ENCODE data around the gene SETD4.
"Not testable (repeated sequence)": the region's sequence is repeated elsewhere in the genome, so short reads cannot be mapped to it uniquely, and the experiment has no call there.

SETD4 gene

GRCh38 chr21:36077758-36078157 is 17.4 kb upstream of the SETD4 start:
- DNase-seq: no peak

- DNase-seq: no peak
These were observed 16.7 kb upstream of the SETD4 start for GRCh38 chr21:36076878-36077655.

- DNase-seq: no peak
These were observed 15.6 kb upstream of the SETD4 start for GRCh38 chr21:36075953-36076352.

GRCh38 chr21:36075171-36075570 is 14.8 kb upstream of the SETD4 start:
- DNase-seq: no peak

- not testable (repeated sequence) for DNase-seq
These were observed 13.6 kb upstream of the SETD4 start for GRCh38 chr21:36073911-36074310.

- no peak for DNase-seq
These were observed 12.9 kb upstream of the SETD4 start for GRCh38 chr21:36073181-36073580.

GRCh38 chr21:36072453-36073162 is 12.3 kb upstream of the SETD4 start:
- no peak for DNase-seq

- no peak for DNase-seq
These were observed 10.7 kb upstream of the SETD4 start for GRCh38 chr21:36070999-36071398.

GRCh38 chr21:36069713-36070583 is 9.6 kb upstream of the SETD4 start, which contains the start of gene CBR1:
CBR1 (plus strand) TSS chr21:36070024; CDS start chr21:36070116, 92 bp downstream.
- DNase-seq: peak; percentile 92

- no peak for DNase-seq
These were observed 8.5 kb upstream of the SETD4 start for GRCh38 chr21:36068748-36069398.

GRCh38 chr21:36065497-36066036 is 5.2 kb upstream of the SETD4 start:
- no peak for DNase-seq

GRCh38 chr21:36064085-36064460 is 3.7 kb upstream of the SETD4 start:
- DNase-seq: no peak

GRCh38 chr21:36063375-36064084 is 3.2 kb upstream of the SETD4 start:
- no peak for DNase-seq

GRCh38 chr21:36061445-36061844 is 1.1 kb upstream of the SETD4 start:
- no peak for DNase-seq

GRCh38 chr21:36059823-36060158 is 535 bp downstream of the SETD4 start:
- peak; percentile 49 for DNase-seq

- DNase-seq: no peak
These were observed 4.8 kb downstream of the SETD4 start for GRCh38 chr21:36055551-36055950.

- DNase-seq: no peak
These were observed 6.6 kb downstream of the SETD4 start for GRCh38 chr21:36053715-36054062.

GRCh38 chr21:36052860-36053714 is 7.2 kb downstream of the SETD4 start:
- no peak for DNase-seq

GRCh38 chr21:36048357-36048756 is 12.0 kb downstream of the SETD4 start:
- no peak for DNase-seq

- no peak for DNase-seq
These were observed 13.2 kb downstream of the SETD4 start for GRCh38 chr21:36047139-36047538.

GRCh38 chr21:36045993-36046392 is 14.3 kb downstream of the SETD4 start:
- DNase-seq: no peak

Measured in activated CD4-positive, CD25-positive, alpha-beta regulatory T cell treated with anti-CD3 and anti-CD28 coated beads, Interleukin-2, amount 50 U/mL, for 72 hours (primary cell).